GM18867 (cell line): ENCODE data around the gene ZNF324.

Experiments used
- ATAC-seq: cut with Tn5 transposase; IDR thresholded peaks from one replicate; pipeline ENCODE4 v1.9.1; 2021; ENCODE audit warnings: mild to moderate bottlenecking, moderate library complexity; ENCODE audit not compliant: unreplicated experiment

Gene ZNF324

GRCh38 chr19:58520257-58520599 lies 53.3 kb downstream of the ZNF324 start:
- no peak for ATAC-seq

GRCh38 chr19:58521651-58522050 lies 54.8 kb downstream of the ZNF324 start:
- no peak for ATAC-seq

- no peak for ATAC-seq
Observed at GRCh38 chr19:58522709-58523108, 55.8 kb downstream of the ZNF324 start.
